Stomach (tissue), 9 donors: ENCODE measurements around the gene YWHAG. TPM values are rescaled to one million over a fixed set of nuclear protein-coding genes. Genes with fewer than 3 reads are reported as not detected.

Experiments
- DNase-seq, 2 donors: peaks; one replicate each; pipeline versions ENCODE4 v3.0.0 to v3.0.0-alpha.2; 2013 to 2019
- H3K27ac ChIP-seq, 5 donors: fragments of 200-600 bp in 4 of 5; sonication (generic) in 4 of 5; one replicate each; pipeline ENCODE4 v1.5.1; 2013 to 2019; ENCODE audit warnings: mild to moderate bottlenecking in 1 of 5, moderate library complexity in 1 of 5
- H3K27me3 ChIP-seq, 3 donors: fragments of 200-600 bp; sonication (generic); one replicate each; pipeline ENCODE4 v1.5.1; 2017 to 2019; ENCODE audit warnings: mixed run types in 1 of 3
- H3K36me3 ChIP-seq, 4 donors: fragments of 200-600 bp; sonication (generic); 1 replicate in 3 of 4; 2 replicates in 1 of 4; pipeline ENCODE4 v1.5.1; 2016 to 2019
- H3K4me1 ChIP-seq, 4 donors: fragments of 200-600 bp; sonication (generic); one replicate each; pipeline ENCODE4 v1.5.1; 2016 to 2019
- H3K4me3 ChIP-seq, 4 donors: fragments of 200-600 bp; sonication (generic) in 3 of 4; one replicate each; pipeline ENCODE4 v1.5.1; 2016 to 2019; ENCODE audit warnings: mild to moderate bottlenecking in 1 of 4
- H3K9me3 ChIP-seq, 4 donors: fragments of 200-600 bp; sonication (generic); one replicate each; pipeline ENCODE4 v1.5.1; 2016 to 2019
- EP300 ChIP-seq: sonication (generic); formaldehyde crosslinking; IDR thresholded peaks from one replicate; pipeline ENCODE4 v1.6.1; 2017; ENCODE audit warnings: antibody characterized with exemption
- POLR2A ChIP-seq, 4 donors: fragments of 450-650 bp; IDR thresholded peaks; one replicate each; pipeline ENCODE4 v1.6.1; 2016; ENCODE audit warnings: antibody characterized with exemption in 4 of 4, control low read depth in 2 of 4, mild to moderate bottlenecking in 1 of 4, moderate library complexity in 1 of 4
- POLR2AphosphoS5 ChIP-seq, 3 donors: sonication (generic); formaldehyde crosslinking; IDR thresholded peaks; one replicate each; pipeline ENCODE4 v1.6.1; 2016; ENCODE audit warnings: antibody characterized with exemption in 3 of 3
- WGBS, 5 donors: extraction: QIAGEN DNeasy Blood & Tissue Kit in 3 of 5; methylation state at CpG; one replicate each; pipeline versions ENCODE4 v1.1.5 to v1.1.7; 2013 to 2018; 5-methylcytosine and 5-hydroxymethylcytosine counted together
- intact Hi-C: fragments of 100-400 bp; cut with DNase I; formaldehyde crosslinking; loops from one replicate; pipeline ENCODE4 v1.15.1; 2023; ENCODE audit warnings: low total_unique reads
- polyA plus RNA-seq, 3 donors: library from polyadenylated mRNA; stranded (reverse); fragments of 200-250 nt; gene quantifications; one replicate each; pipeline ENCODE4 v1.2.3, GENCODE V29; 2013
- total RNA-seq, 5 donors: library from RNA; depleted of rRNA; stranded (reverse); fragments of >200 nt; gene quantifications; one replicate each; pipeline versions ENCODE4 v1.1.0 to v1.2.3, GENCODE V29; 2014 to 2016
- TF ChIP-seq, protein P1 (sequence below), 7 experiments: fragments of 450-650 bp in 4 of 7; fragments of 200-600 bp in 3 of 7; sonication (generic) in 3 of 7; IDR thresholded peaks; one replicate each; pipeline ENCODE4 v1.5.1; 2016 to 2019; ENCODE audit warnings: antibody characterized with exemption in 7 of 7, control low read depth in 2 of 7, mild to moderate bottlenecking in 1 of 7
- donor health status: healthy with polysubstance abuse.
- donor health status: Bipolar disorder and iron deficiency.
- donor health status: healthy.

Gene YWHAG
- total and polyA plus RNA-seq, 8 donors, result 26.7 to 64.6 (median 45.9) TPM

DNA sequence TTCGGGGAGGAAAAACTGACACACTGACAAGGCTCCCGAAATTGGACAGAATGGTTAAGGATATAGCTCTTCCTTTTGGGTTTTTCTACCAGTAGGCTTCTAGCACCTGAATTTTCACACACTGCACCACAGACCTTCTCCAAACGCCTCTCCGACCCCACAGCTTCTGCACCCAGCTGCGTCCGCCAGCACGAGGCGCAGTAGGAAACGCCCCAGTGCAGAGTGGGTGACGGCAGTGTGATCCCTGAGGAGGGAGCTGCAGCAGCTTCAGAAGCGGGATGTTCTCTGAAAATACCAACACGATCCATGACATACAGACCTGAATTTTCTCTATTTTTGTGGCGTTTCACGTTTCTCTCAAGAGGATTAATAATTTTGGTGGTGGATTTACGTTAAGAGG is 30.4 kb downstream of the YWHAG start:
- Histone ChIP-seq H3K9me3 (no peaks in the 10 kb centered on the region), H3K4me1 (peaks cover 16 to 64% (median 38%) of the 10 kb centered on the region in 4 donors), H3K27ac (peak overlapping the region in 1 of 5 donors; percentile 52), H3K4me3 (no peak overlapping the region), H3K36me3 (peaks cover 25 to 62% (median 54%) of the 10 kb centered on the region in 4 donors), H3K27me3 (no peaks in the 10 kb centered on the region)
- no peak for DNase-seq
- WGBS, 5 donors, result 72 to 85% (median 80%) methylated on average over 15 of the region's 15 CpGs
- intact Hi-C loops, result no loop called here
- TF ChIP-seq POLR2A (IDR thresholded peaks at IDR 0.05), result no peak
- no peak for TF ChIP-seq POLR2AphosphoS5 (IDR thresholded peaks at IDR 0.05)
- TF ChIP-seq, protein P1, sequence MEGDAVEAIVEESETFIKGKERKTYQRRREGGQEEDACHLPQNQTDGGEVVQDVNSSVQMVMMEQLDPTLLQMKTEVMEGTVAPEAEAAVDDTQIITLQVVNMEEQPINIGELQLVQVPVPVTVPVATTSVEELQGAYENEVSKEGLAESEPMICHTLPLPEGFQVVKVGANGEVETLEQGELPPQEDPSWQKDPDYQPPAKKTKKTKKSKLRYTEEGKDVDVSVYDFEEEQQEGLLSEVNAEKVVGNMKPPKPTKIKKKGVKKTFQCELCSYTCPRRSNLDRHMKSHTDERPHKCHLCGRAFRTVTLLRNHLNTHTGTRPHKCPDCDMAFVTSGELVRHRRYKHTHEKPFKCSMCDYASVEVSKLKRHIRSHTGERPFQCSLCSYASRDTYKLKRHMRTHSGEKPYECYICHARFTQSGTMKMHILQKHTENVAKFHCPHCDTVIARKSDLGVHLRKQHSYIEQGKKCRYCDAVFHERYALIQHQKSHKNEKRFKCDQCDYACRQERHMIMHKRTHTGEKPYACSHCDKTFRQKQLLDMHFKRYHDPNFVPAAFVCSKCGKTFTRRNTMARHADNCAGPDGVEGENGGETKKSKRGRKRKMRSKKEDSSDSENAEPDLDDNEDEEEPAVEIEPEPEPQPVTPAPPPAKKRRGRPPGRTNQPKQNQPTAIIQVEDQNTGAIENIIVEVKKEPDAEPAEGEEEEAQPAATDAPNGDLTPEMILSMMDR (IDR thresholded peaks at IDR 0.05), result no peak
- no peak for TF ChIP-seq EP300

DNA sequence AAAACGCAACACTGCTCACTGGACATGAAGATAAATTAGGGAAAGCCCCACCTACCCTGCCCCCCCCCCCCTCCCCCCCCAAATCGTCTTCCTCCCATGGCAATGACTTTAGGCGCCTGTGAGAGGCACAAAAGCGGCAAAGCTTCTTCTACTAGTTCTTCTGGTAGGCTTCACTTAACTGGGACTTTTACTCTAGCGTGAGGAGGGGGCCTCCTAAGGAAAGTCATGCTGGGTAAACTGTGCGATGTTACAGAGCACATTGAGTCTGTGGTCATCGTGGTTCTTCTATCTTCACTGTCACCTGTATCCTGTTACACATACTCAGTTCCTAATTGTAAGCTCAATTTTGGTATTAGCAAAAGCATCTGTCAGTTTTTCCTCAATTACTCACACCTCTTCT is 31.2 kb downstream of the YWHAG start:
- Histone ChIP-seq H3K27me3 (no peaks in the 10 kb centered on the region), H3K36me3 (peaks cover 25 to 62% (median 54%) of the 10 kb centered on the region in 4 donors), H3K4me3 (no peak overlapping the region), H3K4me1 (peaks cover 9 to 64% (median 34%) of the 10 kb centered on the region in 4 donors), H3K27ac (peak overlapping the region in 1 of 5 donors; percentile 24), H3K9me3 (no peaks in the 10 kb centered on the region)
- WGBS, 5 donors, result 50 to 62% (median 60%) methylated on average over 7 of the region's 7 CpGs
- intact Hi-C loops, result no loop called here
- no peak for DNase-seq
- no peak for TF ChIP-seq POLR2AphosphoS5 (IDR thresholded peaks at IDR 0.05)
- TF ChIP-seq, protein P1 (IDR thresholded peaks at IDR 0.05), result no peak
- no peak for TF ChIP-seq EP300
- TF ChIP-seq POLR2A (IDR thresholded peaks at IDR 0.05), result no peak

DNA sequence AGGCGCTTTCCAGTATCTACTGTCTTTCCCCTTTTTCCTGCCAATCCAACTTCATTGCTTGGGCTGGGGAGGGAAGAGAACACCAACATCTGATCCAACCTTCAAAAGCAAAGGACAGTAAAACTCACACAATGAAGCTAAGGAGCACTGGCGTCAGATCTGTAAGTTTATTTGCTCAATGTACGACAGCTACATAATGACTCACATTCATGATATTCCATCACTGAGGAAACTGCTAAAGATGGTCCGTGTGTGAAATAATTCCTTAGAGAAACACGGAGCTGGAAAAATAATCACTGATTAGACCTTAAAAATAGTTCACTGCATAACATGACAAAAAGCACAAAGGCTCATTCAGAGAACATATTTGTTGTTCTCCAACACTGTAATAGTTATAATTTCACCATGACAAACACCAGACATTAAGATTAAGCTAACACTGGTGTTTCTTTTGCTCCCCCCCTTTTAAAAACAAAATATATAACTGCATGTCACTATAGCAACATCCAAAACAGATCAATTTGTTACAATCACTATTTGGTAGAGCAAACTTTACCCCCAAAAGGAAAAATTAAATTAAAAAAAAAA is 32.1 kb downstream of the YWHAG start:
- TF ChIP-seq, protein P1 (IDR thresholded peaks at IDR 0.05), result no peak
- TF ChIP-seq POLR2A (IDR thresholded peaks at IDR 0.05) (no peak), EP300 (no peak), POLR2AphosphoS5 (IDR thresholded peaks at IDR 0.05) (no peak)
- peak overlapping the region in 1 of 5 donors; percentile 1 for H3K27ac ChIP-seq
- peaks cover 25 to 65% (median 56%) of the 10 kb centered on the region in 4 donors for H3K36me3 ChIP-seq
- peaks cover 0 to 56% (median 25%) of the 10 kb centered on the region in 4 donors for H3K4me1 ChIP-seq
- no peak overlapping the region for H3K4me3 ChIP-seq
- no peaks in the 10 kb centered on the region for H3K27me3 ChIP-seq
- H3K9me3 ChIP-seq, result no peaks in the 10 kb centered on the region
- 44 to 57% (median 55%) methylated on average over 5 of the region's 5 CpGs for WGBS, 5 donors
- intact Hi-C loops, result no loop called here
- no peak for DNase-seq

DNA sequence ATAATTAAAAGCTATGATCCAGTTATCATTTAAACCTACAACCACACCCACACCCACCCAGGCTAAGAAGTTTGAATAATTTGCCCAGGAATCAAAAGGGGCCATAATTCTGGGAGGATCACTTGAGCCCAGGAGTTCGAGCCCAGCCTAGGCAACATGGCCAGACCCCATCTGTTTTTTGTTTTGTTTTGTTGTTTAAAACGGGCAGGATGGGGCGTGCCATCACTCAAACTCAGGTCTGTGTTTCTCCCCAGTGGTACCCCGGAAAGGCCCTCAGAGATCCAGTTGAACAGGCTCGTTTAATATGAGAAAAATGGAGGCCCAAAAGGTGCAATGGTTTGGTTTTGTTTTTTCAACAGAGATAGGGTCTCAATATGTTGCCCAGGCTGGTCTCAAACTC is 33.0 kb downstream of the YWHAG start:
- Histone ChIP-seq H3K4me3 (no peak overlapping the region), H3K9me3 (no peaks in the 10 kb centered on the region), H3K4me1 (peaks cover 0 to 47% (median 20%) of the 10 kb centered on the region in 4 donors), H3K27ac (peak overlapping the region in 1 of 5 donors; percentile 1), H3K27me3 (no peaks in the 10 kb centered on the region), H3K36me3 (peaks cover 25 to 64% (median 56%) of the 10 kb centered on the region in 4 donors)
- TF ChIP-seq, protein P1 (IDR thresholded peaks at IDR 0.05), result no peak
- no peak for TF ChIP-seq POLR2AphosphoS5 (IDR thresholded peaks at IDR 0.05)
- no peak for TF ChIP-seq EP300
- TF ChIP-seq POLR2A (IDR thresholded peaks at IDR 0.05), result no peak
- WGBS, 5 donors, result 84 to 92% (median 90%) methylated on average over 5 of the region's 5 CpGs
- no peak for DNase-seq
- intact Hi-C loops, result no loop called here
